PC-3 (cell line): ENCODE results near the gene RIPOR3. TPM values are rescaled to one million over a fixed set of nuclear protein-coding genes. Genes with fewer than 3 reads are reported as not detected.

Experiments
- ATAC-seq: fragments of 200-7000 bp; cut with Tn5 transposase; 2 replicates; pipeline ENCODE4 v1.9.1; 2020; ENCODE audit warnings: mild to moderate bottlenecking, moderate library complexity
- BruUV-seq: library from RNA; stranded (reverse); fragments of 400-500 nt; replicated peaks from 2 replicates; lab custom pipeline; 2021; lab: Mats Ljungman, UMichigan
- CTCF ChIA-PET: fragments of 300-600 bp; sonication (Branson Sonifier 250); formaldehyde crosslinking; loops from one replicate; lab custom pipeline; 2022; ENCODE audit warnings: antibody characterized with exemption; lab: Charles Lee
- POLR2A ChIA-PET: fragments of 300-600 bp; sonication (Branson Sonifier 250); formaldehyde crosslinking; loops from one replicate; lab custom pipeline; 2022; ENCODE audit warnings: antibody characterized with exemption; ENCODE audit not compliant: unreplicated experiment; lab: Charles Lee
- DNase-seq: peaks from one replicate; pipeline ENCODE4 v3.0.0-alpha.2; 2015
- H2AFZ ChIP-seq: fragments of 300-600 bp; sonication (generic); 2 replicates; pipeline ENCODE4 v1.6.0; 2016; ENCODE audit warnings: antibody characterized with exemption, low read length
- H3F3A ChIP-seq: fragments of 300-600 bp; sonication (generic); one replicate; pipeline ENCODE4 v1.6.0; 2017; ENCODE audit warnings: antibody characterized with exemption, low read length, control low read depth, mild to moderate bottlenecking; ENCODE audit not compliant: unreplicated experiment
- H3K27ac ChIP-seq: fragments of 300-600 bp; sonication (generic); 2 replicates; pipeline ENCODE4 v1.5.1; 2016; ENCODE audit warnings: mild to moderate bottlenecking, low read length
- H3K27me3 ChIP-seq: fragments of 300-600 bp; sonication (generic); 2 replicates; pipeline ENCODE4 v1.6.1; 2016; ENCODE audit warnings: low read length, mixed read lengths
- H3K36me3 ChIP-seq: fragments of 300-600 bp; sonication (generic); 2 replicates; pipeline ENCODE4 v1.6.1; 2016; ENCODE audit warnings: low read depth, mixed run types, low read length, mixed read lengths
- H3K4me1 ChIP-seq: fragments of 300-600 bp; sonication (generic); 2 replicates; pipeline ENCODE4 v1.5.1; 2016; ENCODE audit warnings: low read length; ENCODE audit not compliant: insufficient read depth
- H3K4me2 ChIP-seq: fragments of 300-600 bp; sonication (generic); 2 replicates; pipeline ENCODE4 v1.6.0; 2016; ENCODE audit warnings: low read length
- H3K4me3 ChIP-seq: fragments of 300-600 bp; sonication (generic); 2 replicates; pipeline ENCODE4 v1.5.1; 2016; ENCODE audit warnings: mild to moderate bottlenecking, low read length, mixed read lengths
- H3K79me2 ChIP-seq: fragments of 300-600 bp; sonication (generic); 2 replicates; pipeline ENCODE4 v1.6.1; 2017; ENCODE audit warnings: low read length, mixed read lengths
- H3K9ac ChIP-seq: fragments of 300-600 bp; sonication (generic); 2 replicates; pipeline ENCODE4 v1.6.0; 2016; ENCODE audit warnings: mild to moderate bottlenecking, low read length
- H3K9me2 ChIP-seq: fragments of 300-600 bp; sonication (generic); replicated peaks from 2 replicates; pipeline ENCODE4 v1.6.1; 2016; ENCODE audit warnings: mixed run types, low read length, mixed read lengths
- H3K9me3 ChIP-seq: fragments of 300-600 bp; sonication (generic); 2 replicates; pipeline ENCODE4 v1.6.1; 2016; ENCODE audit warnings: low read length, mixed read lengths
- H4K20me1 ChIP-seq: fragments of 300-600 bp; sonication (generic); 2 replicates; pipeline ENCODE4 v1.6.1; 2016; ENCODE audit warnings: low read length, mixed read lengths
- CTCF ChIP-seq: fragments of 300-600 bp; sonication (generic); conservative IDR thresholded peaks from 2 replicates; pipeline ENCODE4 v1.5.1; 2017; ENCODE audit warnings: antibody characterized with exemption, low read depth, mild to moderate bottlenecking, low read length
- EZH2 ChIP-seq: fragments of 300-600 bp; sonication (generic); IDR thresholded peaks from one replicate; pipeline ENCODE4 v1.6.1; 2017; ENCODE audit warnings: antibody characterized with exemption, mild to moderate bottlenecking, low read length; ENCODE audit not compliant: unreplicated experiment
- EZH2phosphoT487 ChIP-seq: fragments of 300-600 bp; sonication (generic); IDR thresholded peaks from 2 replicates; pipeline ENCODE4 v1.6.1; 2018; ENCODE audit warnings: mild to moderate bottlenecking, antibody characterized with exemption, low read length, borderline replicate concordance
- intact Hi-C: fragments of 100-400 bp; cut with micrococcal nuclease; formaldehyde crosslinking; loops from 2 replicates; pipeline ENCODE4 v1.9.0; 2023
- total RNA-seq: library from RNA; depleted of rRNA; stranded (reverse); fragments of >200 nt; gene quantifications from 2 replicates; pipeline ENCODE4 v1.2.3, GENCODE V29; 2014

The RIPOR3 gene
- total RNA-seq, 1 experiment from 2014 or later, result 0.04 TPM

GRCh38 chr20:50710492-50711063, 19.2 kb upstream of the RIPOR3 start:
- peak; percentile 72 for DNase-seq
- no TSS peak for BruUV-seq
- ChIA-PET POLR2A (no interaction called here), CTCF (no interaction called here)
- H3K79me2 ChIP-seq, result no peaks in the 10 kb centered on the region
- H3K9me2 ChIP-seq, result no peaks in the 10 kb centered on the region
- TF ChIP-seq CTCF (no peak), EZH2 (no peak), EZH2phosphoT487 (no peak)
- H4K20me1 ChIP-seq, result no peaks in the 10 kb centered on the region
- H3K4me2 ChIP-seq, result peak overlapping the region; percentile 55
- H3K36me3 ChIP-seq, result no peaks in the 10 kb centered on the region
- intact Hi-C loops, result no loop called here
- H3K9me3 ChIP-seq, result no peaks in the 10 kb centered on the region
- peaks cover 13% of the 10 kb centered on the region for H3K4me1 ChIP-seq
- H3K9ac ChIP-seq, result no peak overlapping the region
- no peaks in the 10 kb centered on the region for H3K27me3 ChIP-seq
- peak overlapping the region; percentile 74 for H2AFZ ChIP-seq
- no peaks in the 10 kb centered on the region for H3F3A ChIP-seq
- ATAC-seq, result peak; percentile 50; the same call in 1 of the 2 replicates
- no peak overlapping the region for H3K4me3 ChIP-seq
- H3K27ac ChIP-seq, result peak overlapping the region; percentile 3; the same call in 1 of the 2 replicates

GRCh38 chr20:50709636-50709973, 18.3 kb upstream of the RIPOR3 start:
- ATAC-seq (no peak), DNase-seq (no peak)
- POLR2A ChIA-PET, result no interaction called here
- no peaks in the 10 kb centered on the region for H3K79me2 ChIP-seq
- peaks cover 13% of the 10 kb centered on the region for H3K4me1 ChIP-seq
- H4K20me1 ChIP-seq, result no peaks in the 10 kb centered on the region
- no peak overlapping the region for H2AFZ ChIP-seq
- H3F3A ChIP-seq, result no peaks in the 10 kb centered on the region
- no peaks in the 10 kb centered on the region for H3K36me3 ChIP-seq
- H3K4me3 ChIP-seq, result no peak overlapping the region
- intact Hi-C loops, result no loop called here
- no peak overlapping the region for H3K9ac ChIP-seq
- H3K27me3 ChIP-seq, result no peaks in the 10 kb centered on the region
- CTCF ChIA-PET, result no interaction called here
- no TSS peak for BruUV-seq
- no peaks in the 10 kb centered on the region for H3K9me3 ChIP-seq
- TF ChIP-seq EZH2 (no peak), EZH2phosphoT487 (no peak), CTCF (no peak)
- H3K4me2 ChIP-seq, result no peak overlapping the region
- H3K9me2 ChIP-seq, result no peaks in the 10 kb centered on the region
- H3K27ac ChIP-seq, result no peak overlapping the region

- no peaks in the 10 kb centered on the region for H3K27me3 ChIP-seq
- no peak overlapping the region for H2AFZ ChIP-seq
- BruUV-seq, result no TSS peak
- DNase-seq (no peak), ATAC-seq (no peak)
- no peak for TF ChIP-seq EZH2
- no peak for TF ChIP-seq EZH2phosphoT487
- no peak for TF ChIP-seq CTCF
- H3K9me2 ChIP-seq, result no peaks in the 10 kb centered on the region
- H3K4me2 ChIP-seq, result no peak overlapping the region
- no peak overlapping the region for H3K27ac ChIP-seq
- ChIA-PET CTCF (no interaction called here), POLR2A (no interaction called here)
- no peak overlapping the region for H3K4me3 ChIP-seq
- no peaks in the 10 kb centered on the region for H3K9me3 ChIP-seq
- peaks cover 13% of the 10 kb centered on the region for H3K4me1 ChIP-seq
- H3K9ac ChIP-seq, result no peak overlapping the region
- H4K20me1 ChIP-seq, result no peaks in the 10 kb centered on the region
- no peaks in the 10 kb centered on the region for H3F3A ChIP-seq
- no peaks in the 10 kb centered on the region for H3K36me3 ChIP-seq
- no peaks in the 10 kb centered on the region for H3K79me2 ChIP-seq
- intact Hi-C loops, result no loop called here
Measured at GRCh38 chr20:50708845-50709635, 17.7 kb upstream of the RIPOR3 start.
